NCI-H460 (cell line): ENCODE results near the gene EME2. TPM values are rescaled to one million over a fixed set of nuclear protein-coding genes. Genes with fewer than 3 reads are reported as not detected.

Experiments used
- DNase-seq: peaks from one replicate; pipeline ENCODE4 v3.0.0-alpha.2; 2016; ENCODE audit warnings: low read depth; ENCODE audit errors: extremely low read depth
- total RNA-seq: library from RNA; depleted of rRNA; stranded (reverse); fragments of >200 nt; shearing (Covaris generic); gene quantifications from 2 replicates; pipeline ENCODE4 v1.2.3, GENCODE V29; 2014

The EME2 gene
- total RNA-seq, 1 experiment from 2014 or later: 6.9 TPM

GRCh38 chr16:1765826-1766225, 6.8 kb upstream of the EME2 start:
- no peak for DNase-seq

- no peak for DNase-seq
These were observed 6.4 kb upstream of the EME2 start for GRCh38 chr16:1766231-1766630.

- no peak for DNase-seq
These were observed 5.9 kb upstream of the EME2 start for GRCh38 chr16:1766701-1767100.

- no peak for DNase-seq
These were observed 5.3 kb upstream of the EME2 start for GRCh38 chr16:1767116-1767994.

GRCh38 chr16:1768061-1768766, 4.4 kb upstream of the EME2 start:
- no peak for DNase-seq

- no peak for DNase-seq
These were observed 3.7 kb upstream of the EME2 start for GRCh38 chr16:1768767-1769401.

- no peak for DNase-seq
These were observed 3.0 kb upstream of the EME2 start for GRCh38 chr16:1769402-1770300.

GRCh38 chr16:1770328-1771187, 2.1 kb upstream of the EME2 start:
- DNase-seq: peak; percentile 31

GRCh38 chr16:1771188-1771863, 1.3 kb upstream of the EME2 start, which contains the start of gene NME3:
NME3 (minus strand) TSS chr16:1771543; CDS start chr16:1771534, 9 bp downstream.
- DNase-seq: peak; percentile 49

GRCh38 chr16:1771864-1772361, 697 bp upstream of the EME2 start:
- no peak for DNase-seq

GRCh38 chr16:1772908-1773702, 495 bp downstream of the EME2 start, which contains the start of gene MRPS34:
MRPS34 (minus strand) TSS chr16:1773134; CDS start chr16:1773119, 15 bp downstream.
- DNase-seq: peak; percentile 79

GRCh38 chr16:1773703-1774447, 1.3 kb downstream of the EME2 start:
- no peak for DNase-seq

GRCh38 chr16:1774448-1774780, 1.8 kb downstream of the EME2 start:
- no peak for DNase-seq

GRCh38 chr16:1775006-1775845, 2.6 kb downstream of the EME2 start:
- no peak for DNase-seq

- DNase-seq: no peak
These were observed 3.4 kb downstream of the EME2 start for GRCh38 chr16:1775846-1776671.

- DNase-seq: no peak
These were observed 4.0 kb downstream of the EME2 start for GRCh38 chr16:1776672-1776955.
